GM06990 (cell line): ENCODE measurements around the gene FBXO24.
"Not testable (repeated sequence)": the region's sequence is repeated elsewhere in the genome, so short reads cannot be mapped to it uniquely, and the experiment has no call there.

ENCODE experiments used
- DNase-seq: peaks from one replicate; pipeline ENCODE4 v3.0.0-alpha.2; 2011; ENCODE audit not compliant: insufficient read length; ENCODE audit errors: extremely low read depth
- H3K27me3 ChIP-seq: replicated peaks from 2 replicates; pipeline ENCODE4 v1.6.0; 2011; ENCODE audit warnings: low read length; ENCODE audit not compliant: control insufficient read depth, insufficient read depth
- H3K36me3 ChIP-seq: 2 replicates; pipeline ENCODE4 v1.5.1; 2011; ENCODE audit warnings: low read length; ENCODE audit not compliant: control insufficient read depth, insufficient read depth
- H3K4me3 ChIP-seq: replicated peaks from 2 replicates; pipeline ENCODE4 v1.5.1; 2011; ENCODE audit warnings: low read depth, mild to moderate bottlenecking, control low read depth, low read length
- TF ChIP-seq, protein P1 (sequence below): IDR thresholded peaks from 2 replicates; pipeline ENCODE4 v1.5.1; 2011; ENCODE audit warnings: low read length, control low read depth, mild to moderate bottlenecking, inconsistent platforms; ENCODE audit not compliant: insufficient read depth, poor library complexity, severe bottlenecking

Gene FBXO24, protein sequence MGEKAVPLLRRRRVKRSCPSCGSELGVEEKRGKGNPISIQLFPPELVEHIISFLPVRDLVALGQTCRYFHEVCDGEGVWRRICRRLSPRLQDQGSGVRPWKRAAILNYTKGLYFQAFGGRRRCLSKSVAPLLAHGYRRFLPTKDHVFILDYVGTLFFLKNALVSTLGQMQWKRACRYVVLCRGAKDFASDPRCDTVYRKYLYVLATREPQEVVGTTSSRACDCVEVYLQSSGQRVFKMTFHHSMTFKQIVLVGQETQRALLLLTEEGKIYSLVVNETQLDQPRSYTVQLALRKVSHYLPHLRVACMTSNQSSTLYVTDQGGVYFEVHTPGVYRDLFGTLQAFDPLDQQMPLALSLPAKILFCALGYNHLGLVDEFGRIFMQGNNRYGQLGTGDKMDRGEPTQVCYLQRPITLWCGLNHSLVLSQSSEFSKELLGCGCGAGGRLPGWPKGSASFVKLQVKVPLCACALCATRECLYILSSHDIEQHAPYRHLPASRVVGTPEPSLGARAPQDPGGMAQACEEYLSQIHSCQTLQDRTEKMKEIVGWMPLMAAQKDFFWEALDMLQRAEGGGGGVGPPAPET

GRCh38 chr7:100586266-100587025 is at the start of gene FBXO24:
FBXO24 (plus strand) TSS chr7:100586328; CDS start chr7:100586626, 298 bp downstream.
- TF ChIP-seq, protein P1, sequence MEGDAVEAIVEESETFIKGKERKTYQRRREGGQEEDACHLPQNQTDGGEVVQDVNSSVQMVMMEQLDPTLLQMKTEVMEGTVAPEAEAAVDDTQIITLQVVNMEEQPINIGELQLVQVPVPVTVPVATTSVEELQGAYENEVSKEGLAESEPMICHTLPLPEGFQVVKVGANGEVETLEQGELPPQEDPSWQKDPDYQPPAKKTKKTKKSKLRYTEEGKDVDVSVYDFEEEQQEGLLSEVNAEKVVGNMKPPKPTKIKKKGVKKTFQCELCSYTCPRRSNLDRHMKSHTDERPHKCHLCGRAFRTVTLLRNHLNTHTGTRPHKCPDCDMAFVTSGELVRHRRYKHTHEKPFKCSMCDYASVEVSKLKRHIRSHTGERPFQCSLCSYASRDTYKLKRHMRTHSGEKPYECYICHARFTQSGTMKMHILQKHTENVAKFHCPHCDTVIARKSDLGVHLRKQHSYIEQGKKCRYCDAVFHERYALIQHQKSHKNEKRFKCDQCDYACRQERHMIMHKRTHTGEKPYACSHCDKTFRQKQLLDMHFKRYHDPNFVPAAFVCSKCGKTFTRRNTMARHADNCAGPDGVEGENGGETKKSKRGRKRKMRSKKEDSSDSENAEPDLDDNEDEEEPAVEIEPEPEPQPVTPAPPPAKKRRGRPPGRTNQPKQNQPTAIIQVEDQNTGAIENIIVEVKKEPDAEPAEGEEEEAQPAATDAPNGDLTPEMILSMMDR = no peak
- H3K36me3 ChIP-seq = peaks cover 6% of the 10 kb centered on the region
- peak; percentile 100 for DNase-seq
- H3K4me3 ChIP-seq = peak within 1 kb of the TSS; percentile 80
- no peaks in the 10 kb centered on the region; the same call in 1 of the 2 replicates for H3K27me3 ChIP-seq

DNA sequence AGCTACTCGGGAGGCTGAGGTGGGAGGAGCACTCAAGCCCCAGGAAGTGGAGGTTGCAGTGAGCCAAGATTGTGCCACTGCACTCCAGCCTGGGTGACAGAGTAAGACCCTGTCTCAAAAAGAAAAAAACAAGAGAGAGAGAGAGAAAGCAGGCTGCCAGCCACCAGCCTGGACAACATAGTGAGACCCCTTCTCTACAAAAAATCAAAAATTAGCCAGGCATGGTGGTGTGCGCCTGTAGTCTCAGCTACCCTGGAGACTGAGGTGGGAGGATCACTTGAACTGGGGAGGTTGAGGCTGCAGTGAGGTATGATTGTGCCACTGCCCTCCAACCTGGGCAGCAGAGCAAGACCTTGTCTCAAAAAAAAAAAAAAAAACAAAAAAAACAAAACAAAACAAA is 49.4 kb upstream of the FBXO24 start:
- not testable (repeated sequence) for H3K36me3 ChIP-seq, DNase-seq, H3K27me3 ChIP-seq, H3K4me3 ChIP-seq

- H3K4me3 ChIP-seq = peak overlapping the region; percentile 63
- H3K27me3 ChIP-seq = no peaks in the 10 kb centered on the region
- no peaks in the 10 kb centered on the region for H3K36me3 ChIP-seq
- TF ChIP-seq, protein P1 = no peak
- no peak for DNase-seq
Observed at GRCh38 chr7:100538348-100538653, 47.8 kb upstream of the FBXO24 start.

DNA sequence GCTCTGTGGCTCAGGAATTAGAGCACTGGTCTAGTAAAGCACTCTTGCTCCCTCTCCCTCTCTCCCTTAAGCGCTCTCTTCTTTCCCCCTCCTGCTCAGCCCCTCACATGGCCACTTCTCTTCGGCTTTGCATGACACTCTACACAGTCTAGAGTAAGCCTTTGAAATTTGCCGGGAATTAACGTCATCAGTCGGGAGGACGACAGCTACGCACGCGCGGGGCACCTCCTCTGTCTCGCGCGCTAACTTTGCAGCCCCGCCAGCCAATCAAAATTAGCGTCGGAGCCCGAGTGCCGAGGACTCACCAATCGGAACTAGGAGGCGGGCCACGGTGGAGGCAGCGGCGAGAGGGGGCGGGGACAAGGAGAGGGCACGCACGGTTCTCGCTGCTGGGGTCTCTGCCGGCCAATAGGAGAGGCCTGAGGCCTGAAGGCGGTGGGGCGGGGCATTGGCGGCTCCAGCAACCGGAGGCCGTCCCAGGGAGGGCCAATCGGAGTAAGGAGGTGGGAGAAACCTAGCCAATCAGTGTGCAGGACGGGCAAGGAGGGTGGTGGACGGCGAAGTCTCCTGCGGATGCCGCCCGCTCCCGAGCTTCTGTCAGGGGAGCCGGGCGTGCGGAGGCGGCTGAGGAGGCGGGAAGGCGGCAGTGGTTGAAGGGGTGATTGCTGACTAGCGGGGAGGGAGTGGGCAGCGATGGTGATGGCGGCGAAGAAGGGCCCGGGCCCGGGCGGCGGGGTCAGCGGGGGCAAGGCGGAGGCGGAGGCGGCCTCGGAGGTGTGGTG is 47.3 kb upstream of the FBXO24 start, which contains the start of gene AGFG2:
AGFG2 (plus strand) TSS at position 550 of the 782 bp plus-strand sequence; CDS start at position 694, 144 bp downstream.
- DNase-seq = peak; percentile 100
- H3K36me3 ChIP-seq = no peaks in the 10 kb centered on the region
- TF ChIP-seq, protein P1 = no peak
- no peaks in the 10 kb centered on the region for H3K27me3 ChIP-seq
- peak within 1 kb of the TSS; percentile 84 for H3K4me3 ChIP-seq

- no peaks in the 10 kb centered on the region for H3K27me3 ChIP-seq
- TF ChIP-seq, protein P1 = no peak
- DNase-seq = no peak
- peak overlapping the region; percentile 84 for H3K4me3 ChIP-seq
- H3K36me3 ChIP-seq = no peaks in the 10 kb centered on the region
Observed at GRCh38 chr7:100539436-100540006, 46.6 kb upstream of the FBXO24 start.
